NCI-H748 (cell line): Measurements from ENCODE around the gene GALNT9.

Source experiments
- DNase-seq: peaks from one replicate; lab custom pipeline; 2025; ENCODE audit not compliant: unreplicated experiment; lab: John Stamatoyannopoulos, UW

Gene GALNT9

DNA sequence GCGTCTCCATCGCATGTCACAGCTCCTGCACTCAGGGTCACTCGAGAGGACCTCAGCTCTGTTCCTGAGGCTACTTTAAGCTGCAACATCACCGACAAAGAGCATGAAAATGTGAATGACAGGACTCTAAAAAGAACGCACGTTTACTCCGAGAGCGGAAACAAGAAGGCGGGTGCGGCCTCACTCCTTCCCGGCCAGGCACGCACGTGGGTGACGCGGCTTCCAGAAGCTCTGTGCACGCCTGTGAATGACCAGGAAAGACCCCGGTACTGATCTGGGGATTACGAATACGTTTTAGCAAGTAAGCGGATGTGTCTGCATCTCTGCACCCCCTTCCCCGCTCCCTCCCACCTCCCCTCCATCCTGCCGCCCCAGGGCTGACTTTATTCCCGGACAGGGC is 15.2 kb upstream of the GALNT9 start:
- DNase-seq, result no peak

DNA sequence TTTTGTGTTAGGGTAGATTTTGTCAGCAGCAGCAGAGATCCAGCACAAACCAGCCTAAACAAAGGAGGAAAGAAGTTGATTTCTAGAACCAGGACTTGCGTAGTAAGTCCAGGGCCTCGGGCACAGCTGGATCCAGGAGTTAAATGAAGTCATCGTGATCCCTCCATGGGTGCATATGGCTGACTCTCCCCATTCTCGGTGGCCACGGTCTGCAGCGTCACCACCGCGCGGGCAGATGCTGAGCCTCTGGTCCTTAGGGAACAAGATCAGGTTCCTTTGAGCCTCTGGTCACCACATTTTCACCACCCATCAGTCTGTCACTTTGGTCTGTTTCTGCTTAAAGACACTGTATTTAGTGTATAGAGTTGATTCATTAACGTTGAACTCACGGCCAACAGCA is 14.8 kb upstream of the GALNT9 start:
- no peak for DNase-seq

DNA sequence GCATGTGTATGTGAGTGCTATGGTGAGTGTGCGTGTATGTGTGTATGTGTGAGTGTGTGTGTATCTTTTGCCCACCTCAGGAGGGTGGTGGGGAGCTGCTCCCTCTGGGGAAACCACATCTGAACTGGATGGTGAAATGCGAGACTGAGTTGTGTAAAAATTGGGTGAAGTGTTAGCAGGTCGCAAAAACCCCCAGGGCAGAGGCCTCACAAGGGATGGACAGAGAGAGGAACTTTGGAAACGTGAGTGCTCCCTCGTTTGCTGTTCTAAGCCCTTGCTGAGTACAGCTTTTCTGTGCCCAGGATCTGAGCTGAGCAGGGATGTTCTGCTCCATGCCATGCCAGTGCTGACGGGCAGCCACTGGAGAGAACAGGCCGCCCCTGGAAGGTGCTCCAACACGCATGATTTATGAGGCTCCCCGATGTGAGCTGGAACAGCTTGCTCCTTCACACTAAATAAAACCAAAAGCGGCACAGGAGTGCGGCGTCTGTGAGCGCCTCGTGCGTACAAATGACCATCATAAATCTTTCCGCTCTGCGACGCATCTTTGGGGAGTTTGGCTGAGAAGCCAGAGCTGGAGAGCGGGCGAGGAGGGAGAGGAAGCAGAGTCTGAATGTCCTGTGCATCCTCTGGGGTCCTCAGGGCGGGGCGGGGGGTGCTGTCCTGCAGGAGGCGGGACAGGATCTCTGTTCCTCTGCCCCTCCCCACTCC is 14.1 kb upstream of the GALNT9 start:
- peak; percentile 17 for DNase-seq

DNA sequence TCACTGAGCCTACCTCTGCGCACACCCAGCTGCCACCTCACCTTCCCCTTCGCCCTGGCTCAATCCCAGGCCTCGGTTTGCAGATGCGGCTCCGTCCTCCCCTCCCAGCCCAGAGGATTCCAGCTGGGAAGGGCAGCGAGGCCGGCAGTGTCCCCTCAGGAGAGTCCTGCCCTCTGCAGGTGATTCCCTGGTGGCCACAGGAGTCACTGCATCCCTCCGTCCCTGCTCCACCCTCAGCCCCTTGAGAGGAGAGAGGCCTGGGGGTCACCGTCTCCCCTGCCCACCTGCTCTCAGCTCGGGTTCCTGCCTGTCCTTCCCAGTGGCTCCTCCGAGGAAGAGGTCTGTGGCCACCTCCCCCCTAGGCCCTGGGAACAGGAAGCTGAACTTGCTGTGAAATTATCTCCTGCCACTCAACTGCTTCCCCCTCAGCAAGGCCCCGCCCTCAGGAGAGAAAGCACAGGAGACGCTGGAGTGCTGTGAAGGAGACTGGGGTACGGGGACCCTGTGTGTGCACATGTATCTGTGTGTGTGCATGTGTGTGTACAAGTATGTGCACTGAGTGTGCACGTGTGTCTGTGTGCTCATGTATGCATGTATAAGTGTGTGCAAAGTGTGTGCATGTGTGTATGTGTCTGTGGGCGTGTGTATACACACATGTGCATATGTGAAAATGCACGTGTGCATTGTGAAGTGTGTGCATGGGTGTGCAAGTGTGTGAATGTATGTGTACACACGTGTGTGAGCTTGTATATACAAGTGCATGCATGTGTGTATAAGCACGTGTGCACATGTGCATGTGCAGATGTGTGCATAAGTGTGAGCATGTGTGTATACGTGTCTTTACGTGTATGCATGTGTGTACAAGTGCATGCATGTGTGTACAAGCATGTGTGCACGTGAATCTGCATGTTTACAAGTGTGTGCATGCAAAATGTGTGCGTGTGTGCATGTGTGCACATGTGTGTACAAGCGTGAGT is 13.2 kb upstream of the GALNT9 start:
- DNase-seq, result no peak

DNA sequence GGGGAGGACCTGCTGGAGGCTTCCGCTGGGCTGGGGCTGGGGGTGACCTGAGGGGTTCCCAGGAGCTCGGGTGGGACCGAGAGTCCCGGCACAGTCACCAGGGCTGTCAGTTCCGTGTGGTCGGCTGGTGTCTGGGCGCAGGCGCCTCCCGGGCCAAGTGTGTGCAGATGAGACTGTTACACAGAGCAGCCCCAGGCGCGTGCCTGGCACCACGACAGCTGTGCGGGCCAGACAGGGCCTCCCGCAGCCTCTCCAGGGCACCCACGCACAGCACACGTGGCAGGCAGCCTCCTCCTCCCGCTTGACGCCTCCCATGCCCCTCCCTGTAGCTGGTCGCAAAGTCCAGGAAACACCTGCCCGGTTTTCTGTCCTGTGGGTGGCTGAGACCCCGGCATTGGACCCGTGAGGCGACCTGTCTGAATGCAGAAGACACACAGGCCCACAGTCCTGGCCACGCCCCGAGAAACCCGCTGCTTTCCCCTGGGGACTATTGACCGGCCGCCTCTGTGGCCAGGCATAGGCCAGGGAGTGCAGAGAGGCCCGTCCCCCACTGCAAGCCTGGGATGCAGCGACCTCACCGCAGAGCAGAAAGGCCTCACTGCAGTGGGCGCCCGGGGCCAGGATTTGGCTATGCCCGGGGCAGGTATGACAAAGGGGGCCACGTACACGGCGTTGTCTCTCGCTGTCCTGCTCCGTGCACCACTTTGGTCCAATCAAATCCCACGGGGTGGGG is 12.1 kb upstream of the GALNT9 start:
- DNase-seq, result no peak

DNA sequence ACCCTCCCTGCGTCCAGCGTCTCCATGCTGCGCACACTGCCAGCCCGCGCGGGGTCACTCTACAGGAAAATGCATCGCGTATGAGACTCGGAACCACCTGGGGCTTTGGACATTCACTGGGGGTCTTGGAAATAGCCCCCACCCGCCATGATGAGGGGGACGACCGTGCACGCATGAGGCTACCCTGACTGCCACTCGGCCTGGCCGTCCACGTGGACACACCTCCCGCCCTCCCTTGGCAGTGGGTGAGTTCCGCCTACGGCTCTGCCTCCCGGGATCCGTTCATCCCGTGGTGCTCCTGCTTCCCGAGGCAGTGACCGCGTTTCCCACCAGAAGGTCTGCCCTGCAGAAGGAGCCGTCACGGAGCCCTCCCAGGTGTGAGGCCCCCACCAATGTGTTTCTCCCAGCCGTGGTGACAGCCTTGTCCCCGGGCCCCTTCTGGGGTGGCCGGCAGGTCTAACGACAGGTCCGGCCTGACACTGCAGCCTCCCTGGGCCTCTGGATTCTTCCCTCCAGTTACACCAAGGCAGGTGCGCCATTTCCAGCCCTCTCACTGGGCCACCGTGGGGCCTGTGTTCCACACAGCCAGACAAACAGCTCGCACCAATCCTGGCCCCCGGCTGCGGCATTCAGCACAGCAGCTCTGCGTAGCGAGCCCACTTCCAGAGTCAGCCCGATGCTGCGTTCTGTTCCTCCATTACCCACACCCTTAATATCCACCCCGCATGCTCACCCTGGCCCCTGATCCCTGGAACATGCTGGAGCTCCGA is 11.1 kb upstream of the GALNT9 start:
- no peak for DNase-seq

DNA sequence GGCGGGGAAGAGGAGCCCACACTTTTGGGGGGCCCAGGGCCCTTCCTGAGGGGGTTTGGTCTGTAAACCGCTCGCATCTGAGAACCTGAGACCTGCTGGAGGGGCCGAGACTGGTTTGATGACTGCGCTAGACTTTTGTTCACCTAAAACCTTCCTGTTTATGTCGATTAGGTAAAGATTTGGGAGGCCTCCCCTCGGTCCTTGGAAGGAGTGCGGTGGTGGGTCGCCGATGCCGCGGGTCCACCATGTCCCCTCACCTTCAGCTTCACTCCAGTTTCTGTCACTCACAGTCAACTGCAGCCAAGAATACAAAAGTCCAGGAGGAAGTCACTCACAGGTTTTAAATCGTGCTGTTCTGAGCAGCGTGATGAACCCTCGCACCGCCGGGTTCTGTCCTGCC is 10.5 kb upstream of the GALNT9 start:
- DNase-seq, result no peak

DNA sequence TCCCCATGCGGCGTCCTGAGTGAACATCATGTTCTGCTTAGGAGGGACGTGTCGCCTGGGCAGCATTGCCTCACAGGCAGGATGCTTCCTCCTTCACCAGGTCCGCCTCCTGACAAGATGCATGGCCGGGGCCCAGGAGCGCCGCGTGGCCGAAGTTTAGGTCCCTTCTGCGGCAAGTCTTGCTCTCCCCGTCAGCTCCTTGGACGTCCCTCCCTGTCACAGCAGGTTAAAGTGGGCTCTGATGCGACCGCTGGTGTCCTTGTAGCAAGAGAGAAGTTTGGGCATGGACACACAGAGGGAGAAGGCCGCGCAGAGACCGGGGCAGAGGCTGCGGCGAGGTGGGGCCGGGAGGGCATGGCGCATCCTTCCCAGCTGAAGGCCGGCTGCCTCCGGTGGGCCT is 9.4 kb upstream of the GALNT9 start:
- DNase-seq, result no peak

DNA sequence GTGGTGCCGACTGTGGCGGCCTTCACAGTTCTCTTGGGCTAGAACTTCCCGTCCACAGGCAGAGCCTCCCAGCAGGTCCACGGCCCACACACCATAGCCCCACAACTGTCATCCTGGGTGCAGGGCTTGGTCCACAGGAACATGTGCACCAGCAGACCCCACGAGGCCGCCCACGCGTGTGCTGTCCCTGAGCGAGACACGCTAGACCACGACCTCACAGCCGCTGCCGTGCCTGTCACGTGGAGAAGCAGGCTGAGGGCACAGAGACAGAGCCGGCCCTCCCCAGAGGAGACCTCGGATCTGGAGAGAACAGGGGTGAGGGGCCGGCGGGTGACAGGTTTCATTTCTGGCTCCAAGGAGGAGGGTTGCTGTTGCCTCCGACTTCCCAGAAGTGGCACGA is 8.9 kb upstream of the GALNT9 start:
- DNase-seq, result no peak

DNA sequence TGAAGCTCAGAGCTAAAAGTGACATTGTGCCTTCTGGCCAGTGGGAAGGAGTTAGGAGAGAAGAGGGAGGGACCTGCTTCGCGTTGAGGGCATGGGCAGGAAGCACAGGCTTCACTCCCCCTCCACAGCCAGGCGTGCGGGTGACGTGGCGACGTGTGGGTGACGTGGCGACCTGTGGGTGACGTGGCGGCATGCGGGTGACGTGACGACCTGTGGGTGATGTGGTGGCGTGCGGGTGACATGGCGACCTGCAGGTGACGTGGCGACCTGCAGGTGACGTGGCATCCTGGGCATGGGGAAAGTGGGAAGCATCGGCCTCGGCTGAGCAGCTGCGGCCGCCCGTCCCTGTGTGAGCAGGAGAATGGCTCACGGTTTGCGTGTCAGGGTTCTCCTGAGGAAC is 8.2 kb upstream of the GALNT9 start:
- no peak for DNase-seq

DNA sequence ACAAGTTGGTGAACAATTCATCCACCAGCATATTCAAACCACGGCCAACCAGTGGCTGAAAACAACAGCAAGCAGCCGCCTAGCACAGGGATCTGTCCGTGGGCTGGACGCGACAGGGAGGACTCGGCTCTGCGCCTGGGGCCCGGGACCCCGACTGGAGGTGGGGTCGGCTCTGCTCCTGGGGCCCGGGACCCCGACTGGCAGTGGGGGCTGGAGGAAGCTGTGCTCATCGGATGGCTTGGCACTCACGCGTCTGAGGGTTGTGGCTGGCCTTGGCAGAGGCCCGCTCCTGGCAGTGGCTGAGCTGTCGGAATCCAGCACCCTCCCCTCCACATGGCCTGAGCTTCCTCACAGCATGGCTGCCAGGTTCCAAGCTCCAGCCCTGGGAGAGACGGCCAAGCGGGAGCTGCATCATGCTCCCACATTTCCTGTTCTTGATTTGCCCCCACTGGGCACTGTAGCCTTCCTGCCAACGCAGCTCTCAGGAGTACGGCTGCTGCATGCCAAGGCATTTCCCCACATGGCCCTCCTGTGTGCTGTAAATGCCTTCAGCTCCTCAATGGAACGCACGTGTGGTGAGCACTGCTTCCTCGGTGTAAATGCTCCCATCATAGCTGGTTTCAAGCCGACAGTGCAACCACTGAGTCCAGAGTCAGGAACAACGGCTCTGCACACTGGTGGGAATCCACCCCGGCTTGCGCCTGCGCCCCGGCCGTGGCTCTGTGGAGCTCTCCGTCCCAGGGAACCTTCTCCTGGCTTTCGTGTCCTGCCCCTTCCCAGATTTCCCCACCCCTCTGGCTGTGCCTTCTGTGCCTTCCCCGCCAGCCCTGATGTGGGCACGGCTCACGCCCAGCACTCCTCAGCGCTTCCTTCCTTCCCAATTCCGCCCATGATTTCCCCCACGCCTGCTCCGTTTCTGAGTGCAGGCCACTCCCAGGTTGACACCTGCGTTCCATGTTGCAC is 7.3 kb upstream of the GALNT9 start:
- DNase-seq, result no peak

DNA sequence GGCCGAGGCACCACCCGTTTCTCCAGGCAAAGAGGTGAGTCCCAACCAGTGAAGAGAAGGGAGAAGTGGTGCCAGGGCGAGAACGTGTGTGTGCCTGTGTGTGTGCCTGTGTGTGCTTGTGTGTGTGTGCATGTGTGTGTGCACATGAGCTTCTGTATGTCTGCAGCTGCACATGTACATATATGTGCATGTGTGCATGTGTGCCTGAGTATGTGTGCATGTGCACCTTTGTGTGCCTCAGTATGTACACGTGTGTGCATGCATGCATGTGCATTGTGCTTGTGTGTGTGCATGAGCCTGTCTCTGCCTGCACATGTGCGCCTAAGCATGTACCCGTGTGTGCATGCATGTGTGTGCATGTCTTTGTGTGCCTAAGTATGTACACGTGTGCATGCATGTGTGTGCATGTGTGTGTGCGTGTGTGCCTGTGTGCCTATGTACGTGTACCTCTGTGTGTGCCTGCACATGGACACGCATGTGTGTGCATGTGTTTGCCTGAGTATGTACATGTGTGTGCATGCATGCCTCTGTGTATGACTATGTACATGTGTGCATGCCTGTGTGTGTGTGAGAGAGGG is 5.9 kb upstream of the GALNT9 start:
- DNase-seq, result no peak

DNA sequence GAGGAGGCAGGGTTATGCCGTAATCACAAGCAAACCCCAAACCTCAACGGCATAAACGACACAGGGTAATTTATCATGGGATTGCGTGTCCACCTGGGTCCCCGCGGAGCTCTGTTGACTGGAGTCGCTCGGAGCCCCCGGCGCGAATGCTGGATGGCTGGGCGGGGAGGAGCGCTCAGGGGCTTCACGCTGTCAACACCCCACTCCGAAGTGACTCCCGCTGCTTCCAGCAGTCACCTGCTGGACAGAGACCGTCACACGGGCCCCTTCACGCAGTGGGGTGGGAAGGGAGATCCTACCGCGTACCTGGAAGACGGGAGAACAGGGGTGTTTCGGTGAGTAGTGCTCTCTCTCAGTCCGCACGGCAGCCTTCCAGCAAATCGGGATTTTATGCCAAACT is 4.4 kb upstream of the GALNT9 start:
- DNase-seq, result no peak

DNA sequence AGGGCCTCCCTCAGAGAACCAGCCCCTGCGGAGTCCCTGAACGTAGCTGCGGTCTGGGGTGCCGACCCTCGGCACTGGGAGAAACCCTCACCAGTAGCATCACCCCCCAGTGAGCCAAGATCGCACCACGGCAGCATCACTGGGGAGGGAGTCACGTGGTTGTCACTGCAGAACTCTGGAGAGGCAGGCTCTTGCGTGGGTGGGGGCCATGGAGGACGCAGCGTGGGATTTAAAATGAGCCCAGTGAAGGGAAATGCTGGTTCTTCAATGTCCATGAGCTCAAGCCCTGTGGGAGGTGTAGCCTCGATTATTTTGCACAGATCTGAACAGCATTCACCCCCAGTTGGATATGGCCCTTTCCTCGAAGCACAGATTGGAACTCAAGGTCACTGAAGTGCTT is 3.9 kb upstream of the GALNT9 start:
- DNase-seq, result no peak

DNA sequence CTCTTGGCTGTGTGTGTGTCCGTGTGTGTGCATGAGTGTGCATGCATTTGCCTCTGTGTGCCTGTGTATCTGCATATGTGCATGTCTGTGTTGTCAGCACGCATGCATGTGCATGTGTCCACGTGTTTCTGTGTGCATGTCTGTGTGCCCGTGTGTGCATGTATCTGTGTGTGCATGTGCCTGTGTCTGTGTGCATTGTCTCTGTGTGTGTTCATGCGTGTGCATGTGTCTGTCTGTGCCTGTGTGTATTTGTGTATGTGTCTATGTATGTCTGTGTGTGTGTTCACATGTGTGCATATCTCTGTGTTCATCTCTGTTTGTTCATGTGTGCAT is 1.1 kb upstream of the GALNT9 start:
- DNase-seq, result no peak

DNA sequence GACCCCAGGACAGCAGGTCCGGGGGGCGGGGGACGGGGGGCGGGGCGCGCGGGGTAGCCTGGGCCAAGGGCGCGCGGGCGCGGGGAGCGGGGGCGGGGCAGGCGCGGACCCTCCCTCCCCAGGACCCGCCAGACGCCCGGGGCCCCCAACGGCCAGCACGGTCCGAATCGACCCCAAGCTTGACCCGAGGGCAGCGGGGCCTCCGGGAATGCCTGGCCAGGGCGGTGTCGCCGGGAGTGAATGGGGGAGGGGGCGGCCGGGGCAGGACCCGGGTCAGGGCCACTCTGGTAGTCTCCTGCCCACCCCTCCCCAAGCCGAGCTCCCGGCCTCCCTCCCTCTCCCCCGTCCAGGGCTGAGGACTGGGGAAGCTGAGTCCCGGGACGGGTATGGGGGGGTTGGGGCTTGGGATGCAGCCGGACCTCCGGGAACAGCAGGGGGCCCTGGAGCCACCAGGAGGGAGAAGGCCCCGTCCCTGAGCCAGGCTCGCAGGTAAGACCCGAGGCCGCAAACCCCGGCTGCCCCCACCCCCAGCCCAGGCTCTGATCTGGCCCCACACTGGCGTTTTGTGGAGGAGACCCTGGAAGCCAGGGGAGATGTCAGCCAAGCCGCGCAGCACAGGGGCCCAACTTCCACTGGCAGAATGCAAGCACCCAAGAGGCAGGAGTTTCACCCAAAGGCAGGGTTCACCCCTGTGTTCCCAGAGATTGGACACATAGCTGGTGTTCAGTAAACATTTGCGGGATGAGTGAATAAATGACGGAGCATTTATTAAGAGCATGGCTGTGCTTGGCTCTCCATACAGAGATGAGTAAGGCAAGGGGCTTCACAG is 545 bp upstream of the GALNT9 start:
- no peak for DNase-seq

DNA sequence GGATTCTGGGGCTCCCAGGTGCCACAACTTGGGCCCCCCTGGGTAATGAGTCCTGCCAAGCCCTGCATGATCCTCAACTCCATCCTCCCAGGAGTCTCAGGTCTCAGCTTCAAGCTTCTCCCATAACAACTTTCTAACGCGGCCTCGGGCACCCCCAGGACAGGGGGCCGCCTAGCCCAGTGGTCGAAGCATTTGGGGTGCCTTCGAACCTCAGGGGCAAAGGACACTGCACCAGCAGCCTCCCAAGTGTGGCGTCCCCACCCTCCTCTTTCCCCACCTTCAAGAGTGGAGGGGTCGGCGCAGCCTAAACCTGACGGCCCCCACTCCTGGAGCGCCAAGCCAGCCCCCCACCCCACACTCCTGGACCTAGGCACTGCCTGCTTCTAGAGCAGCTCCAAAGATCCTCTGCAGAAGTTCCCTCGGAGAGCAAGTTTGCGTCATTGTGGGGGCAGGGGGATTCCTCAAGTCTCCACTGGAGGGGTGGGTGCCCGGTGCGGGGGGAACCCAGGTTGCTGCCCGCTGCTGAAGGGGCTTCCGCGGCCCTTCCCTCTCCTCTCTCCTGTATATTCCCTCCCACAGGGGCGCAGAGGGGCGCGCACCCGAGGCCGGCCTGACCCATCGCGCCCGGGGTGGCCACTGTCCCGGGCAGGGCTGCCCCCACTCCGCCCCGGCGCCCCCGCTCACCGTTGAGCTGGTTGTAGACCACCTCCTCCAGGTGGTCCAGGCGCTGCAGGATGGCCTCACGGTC is 933 bp downstream of the GALNT9 start:
- no peak for DNase-seq
